Heart right ventricle (tissue), 16 donors: ENCODE data around the gene A1BG. TPM values are rescaled to one million over a fixed set of nuclear protein-coding genes. Genes with fewer than 3 reads are reported as not detected.
A peak's percentile ranks its signal among the peaks of the same experiment; 100 is the strongest.

Source experiments
- ATAC-seq, 8 donors: fragments of 200-7000 bp; cut with Tn5 transposase; one replicate each; pipeline ENCODE4 v1.9.1; 2020; ENCODE audit warnings: mild to moderate bottlenecking in 8 of 8, moderate library complexity in 8 of 8, moderate number of reproducible peaks in 1 of 8
- DNase-seq, 2 donors: peaks; one replicate each; pipeline ENCODE4 v3.0.0-alpha.2; 2020
- H3K27ac ChIP-seq, 10 donors: fragments of 200-600 bp; sonication (generic) in 2 of 10; one replicate each; pipeline versions ENCODE4 v1.5.0 to v1.8.0; 2020 to 2022; ENCODE audit warnings: mild to moderate bottlenecking in 3 of 10
- H3K27me3 ChIP-seq, 7 donors: fragments of 200-600 bp; one replicate each; pipeline ENCODE4 v1.8.0; 2021 to 2022; ENCODE audit warnings: mild to moderate bottlenecking in 2 of 7
- H3K36me3 ChIP-seq, 9 donors: fragments of 200-600 bp; sonication (generic) in 1 of 9; one replicate each; pipeline versions ENCODE4 v1.5.0 to v1.8.0; 2020 to 2022; ENCODE audit warnings: mild to moderate bottlenecking in 2 of 9
- H3K4me1 ChIP-seq, 9 donors: fragments of 200-600 bp; sonication (generic) in 1 of 9; one replicate each; pipeline versions ENCODE4 v1.5.0 to v1.8.0; 2020 to 2022; ENCODE audit warnings: mild to moderate bottlenecking in 4 of 9
- H3K4me3 ChIP-seq, 10 donors: fragments of 200-600 bp; sonication (generic) in 2 of 10; one replicate each; pipeline versions ENCODE4 v1.5.0 to v1.8.0; 2020 to 2022; ENCODE audit warnings: mild to moderate bottlenecking in 7 of 10, moderate library complexity in 2 of 10
- H3K9me3 ChIP-seq, 11 donors: fragments of 200-600 bp in 10 of 11; sonication (generic) in 2 of 11; one replicate each; pipeline versions ENCODE4 v1.5.0 to v1.8.0; 2013 to 2022; ENCODE audit warnings: mild to moderate bottlenecking in 2 of 11, control low read depth in 1 of 11, moderate library complexity in 1 of 11
- WGBS, 2 donors: extraction: QIAGEN DNeasy Blood & Tissue Kit; methylation state at CpG; one replicate each; pipeline ENCODE4 v1.1.7; 2013; ENCODE audit warnings: inconsistent platforms in 1 of 2; 5-methylcytosine and 5-hydroxymethylcytosine counted together
- intact Hi-C, 10 donors: fragments of 100-400 bp; cut with DNase I; formaldehyde crosslinking; loops; one replicate each; pipeline versions ENCODE4 v1.11.1 to v1.14.2; 2022
- polyA plus RNA-seq, 2 donors: library from polyadenylated mRNA; stranded (reverse); fragments of 200-250 nt; gene quantifications; one replicate each; pipeline ENCODE4 v1.2.3, GENCODE V29; 2013
- total RNA-seq, 10 donors: library from RNA; stranded (reverse); fragmentation: NEBNext Ultra II Directional in 3 of 10; extraction: Animal tissue kit (Norgen Biotek cat#: 25700) in 3 of 10; gene quantifications; one replicate each; pipeline versions ENCODE4 v1.2.1 to v1.2.4, GENCODE V29; 2021 to 2023
- TF ChIP-seq, protein P1 (sequence below), 9 donors: fragments of 200-600 bp; sonication (generic) in 2 of 9; IDR thresholded peaks; one replicate each; pipeline versions ENCODE4 v1.5.0 to v1.8.0; 2021 to 2022; ENCODE audit warnings: antibody characterized with exemption in 9 of 9, mild to moderate bottlenecking in 5 of 9, moderate library complexity in 1 of 9
- donor health status: Arrhythmogenic right ventricular cardiomyopathy.
- donor health status: ischemic (EF 13 %, LVEDD 7.1; RV severe dilation, severe dysfunction).
- donor health status: healthy with polysubstance abuse.
- donor health status: DM: no; HTN: yes; CAD: no.
- donor health status: DM: no; HTN: no; CAD: no.
- donor health status: ischemic (EF 25% LVEDD 6.9; RV normal size, moderate dysfunction).
- donor health status: ischemic (EF 25% LVEDD 5.7; RV mildly dilated, moderate dysfunction).
- donor health status: healthy.
- donor health status: DM: yes; HTN: yes; CAD: no.
- donor health status: Ischemic cardiomyopathy.
- donor health status: ischemic (EF 35%, LVEDD 5.7; RV mildly dilated, moderate dysfunction).
- donor health status: nonischemic (EF 11% LVEDD 7.7; RV severe dilation, severe dysfunction).
- donor health status: DM: yes; HTN: yes; CAD: no.
- donor health status: PGD.
- donor health status: ischemic (EF 29% LVEDD 5.4; RV normal size, mild dysfunction).
- donor health status: nonischemic (EF 23%, LVEDD 6.1; RV moderate dilation, normal function).

The A1BG gene
- total and polyA plus RNA-seq, 12 donors, result 0.80 to 9.6 (median 2.6) TPM

- peaks cover 0 to 60% (median 29%) of the 10 kb centered on the region in 9 donors for H3K36me3 ChIP-seq
- H3K4me3 ChIP-seq, result no peak overlapping the region
- WGBS, 2 donors, result 85 to 86% methylated on average over 4 of the region's 4 CpGs
- intact Hi-C loops, result loop anchor here in 2 of 10 donors (10.0 kb wide), 2 partner anchors 73 to 123 kb away; partner anchors contain the start of gene ZNF274 (in 1 of the 2)
- TF ChIP-seq, protein P1, sequence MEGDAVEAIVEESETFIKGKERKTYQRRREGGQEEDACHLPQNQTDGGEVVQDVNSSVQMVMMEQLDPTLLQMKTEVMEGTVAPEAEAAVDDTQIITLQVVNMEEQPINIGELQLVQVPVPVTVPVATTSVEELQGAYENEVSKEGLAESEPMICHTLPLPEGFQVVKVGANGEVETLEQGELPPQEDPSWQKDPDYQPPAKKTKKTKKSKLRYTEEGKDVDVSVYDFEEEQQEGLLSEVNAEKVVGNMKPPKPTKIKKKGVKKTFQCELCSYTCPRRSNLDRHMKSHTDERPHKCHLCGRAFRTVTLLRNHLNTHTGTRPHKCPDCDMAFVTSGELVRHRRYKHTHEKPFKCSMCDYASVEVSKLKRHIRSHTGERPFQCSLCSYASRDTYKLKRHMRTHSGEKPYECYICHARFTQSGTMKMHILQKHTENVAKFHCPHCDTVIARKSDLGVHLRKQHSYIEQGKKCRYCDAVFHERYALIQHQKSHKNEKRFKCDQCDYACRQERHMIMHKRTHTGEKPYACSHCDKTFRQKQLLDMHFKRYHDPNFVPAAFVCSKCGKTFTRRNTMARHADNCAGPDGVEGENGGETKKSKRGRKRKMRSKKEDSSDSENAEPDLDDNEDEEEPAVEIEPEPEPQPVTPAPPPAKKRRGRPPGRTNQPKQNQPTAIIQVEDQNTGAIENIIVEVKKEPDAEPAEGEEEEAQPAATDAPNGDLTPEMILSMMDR (IDR thresholded peaks at IDR 0.05), result no peak
- H3K4me1 ChIP-seq, result peaks cover 3 to 28% (median 20%) of the 10 kb centered on the region in 9 donors
- H3K9me3 ChIP-seq, result peaks cover 0 to 7% (median 0%) of the 10 kb centered on the region in 11 donors
- DNase-seq (no peak), ATAC-seq (no peak)
- H3K27me3 ChIP-seq, result no peaks in the 10 kb centered on the region
- no peak overlapping the region for H3K27ac ChIP-seq
Measured at GRCh38 chr19:58307736-58308135, 45.6 kb downstream of the A1BG start.

DNA sequence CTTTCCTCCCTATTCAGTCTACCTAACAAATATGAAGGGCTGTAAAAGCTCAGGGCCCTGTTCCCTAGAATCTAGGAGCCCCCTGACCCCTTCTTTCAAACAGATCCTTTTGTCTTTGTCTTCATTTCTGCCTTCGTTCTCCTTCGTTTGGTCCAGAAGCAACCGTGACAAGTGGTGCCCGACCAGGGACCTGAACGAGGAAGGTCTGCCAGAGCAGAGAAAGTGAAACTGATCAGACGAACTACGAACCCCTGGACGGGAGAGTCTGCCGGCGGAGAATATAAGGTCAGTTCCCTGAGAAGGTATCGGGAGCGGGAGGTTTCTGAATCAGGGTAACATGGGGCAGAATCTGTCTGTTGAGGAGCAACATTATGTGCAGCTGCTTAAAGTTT is 47.4 kb downstream of the A1BG start:
- Histone ChIP-seq H3K4me1 (peaks cover 3 to 28% (median 20%) of the 10 kb centered on the region in 9 donors), H3K4me3 (peak overlapping the region; percentile 50 to 97 (median 76)), H3K36me3 (peaks cover 0 to 48% (median 15%) of the 10 kb centered on the region in 9 donors), H3K27ac (peak overlapping the region in 9 of 10 donors; percentile 79 to 96 (median 91)), H3K9me3 (peaks cover 0 to 14% (median 0%) of the 10 kb centered on the region in 11 donors), H3K27me3 (no peaks in the 10 kb centered on the region)
- intact Hi-C loops, result loop anchor here in 3 of 10 donors (1.0 to 10.0 kb wide), 5 partner anchors 57 to 123 kb away; partner anchors contain the start of genes ZNF274 (in 2 of the 3), ZNF497 (in 1 of the 3) and ZNF544 (in 1 of the 3)
- WGBS, 2 donors, result 68 to 74% methylated on average over 12 of the region's 12 CpGs
- no peak for DNase-seq
- ATAC-seq, result no peak
- TF ChIP-seq, protein P1 (IDR thresholded peaks at IDR 0.05), result no peak

DNA sequence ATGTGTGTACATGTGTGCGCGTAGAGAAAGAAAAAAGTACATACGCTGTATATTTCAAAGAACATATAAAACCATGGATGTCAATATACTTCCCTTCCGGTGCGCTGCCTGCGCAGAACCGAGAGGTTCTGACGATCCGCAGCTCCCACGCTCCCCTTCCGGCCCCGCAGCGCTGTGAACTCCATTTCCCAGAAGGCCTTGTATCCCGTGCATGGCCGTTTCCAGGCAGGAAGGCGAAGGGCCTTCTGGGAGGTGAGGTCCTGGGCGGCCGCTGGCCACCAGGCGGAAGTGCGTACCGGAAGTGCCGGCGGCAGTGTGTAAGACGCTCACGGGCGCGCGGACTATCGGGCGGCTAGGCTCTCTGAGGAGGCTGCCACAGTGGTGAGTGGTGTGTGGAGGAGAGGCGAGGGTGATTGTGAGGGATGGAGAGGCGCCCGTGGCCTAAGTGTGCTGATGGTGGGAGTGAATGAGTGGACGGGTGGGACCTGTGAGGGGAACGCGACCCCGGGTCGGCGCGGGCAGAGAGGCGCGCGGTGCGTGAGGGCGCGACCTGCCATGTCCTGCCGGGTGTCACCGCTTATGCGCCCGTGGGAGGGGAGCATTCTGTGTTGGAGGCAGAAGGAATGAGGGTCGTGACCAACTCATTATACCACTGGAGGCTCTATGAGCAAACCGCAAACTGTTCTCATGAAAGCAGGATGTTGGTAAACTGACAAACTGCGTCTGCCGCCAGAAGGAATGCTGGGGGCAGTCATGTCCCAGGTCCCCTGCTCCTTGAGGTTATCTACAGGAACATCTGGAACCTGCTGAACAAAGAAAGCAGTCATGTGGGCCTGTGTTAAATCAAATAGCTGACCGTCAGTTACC is 48.0 kb downstream of the A1BG start, which contains the start of gene ERVK3-1:
ERVK3-1 (plus strand) TSS at position 313 of the 867 bp plus-strand sequence. CDS start 6,792 bp downstream, outside the sequence.
- 1% methylated on average over 55 of the region's 55 CpGs for WGBS, 2 donors
- H3K27ac ChIP-seq, result peak within 1 kb of the TSS; percentile 60 to 96 (median 91)
- H3K4me3 ChIP-seq, result peak within 1 kb of the TSS; percentile 50 to 97 (median 76)
- intact Hi-C loops, result loop anchor here in 3 of 10 donors (1.0 to 10.0 kb wide), 5 partner anchors 58 to 122 kb away; partner anchors contain the start of genes ZNF274 (in 2 of the 3), ZNF497 (in 1 of the 3) and ZNF544 (in 1 of the 3)
- peaks cover 3 to 24% (median 18%) of the 10 kb centered on the region in 9 donors for H3K4me1 ChIP-seq
- H3K36me3 ChIP-seq, result peaks cover 0 to 55% (median 22%) of the 10 kb centered on the region in 9 donors
- peaks cover 0 to 15% (median 0%) of the 10 kb centered on the region in 11 donors for H3K9me3 ChIP-seq
- TF ChIP-seq, protein P1 (IDR thresholded peaks at IDR 0.05), result peak in 6 of 9 donors; percentile 12 to 27 (median 17)
- DNase-seq (peak; percentile 94 to 95), ATAC-seq (peak; percentile 99 to 100 (median 100))
- H3K27me3 ChIP-seq, result no peaks in the 10 kb centered on the region

GRCh38 chr19:58304748-58305064 is 48.6 kb downstream of the A1BG start:
- H3K27me3 ChIP-seq, result no peaks in the 10 kb centered on the region
- ATAC-seq, result peak in 6 of 8 donors; percentile 1 to 16 (median 6)
- TF ChIP-seq, protein P1 (IDR thresholded peaks at IDR 0.05), result no peak
- H3K4me3 ChIP-seq, result peak overlapping the region in 9 of 10 donors; percentile 63 to 97 (median 76)
- H3K36me3 ChIP-seq, result peaks cover 0 to 58% (median 24%) of the 10 kb centered on the region in 9 donors
- no peak for DNase-seq
- H3K27ac ChIP-seq, result peak overlapping the region; percentile 42 to 96 (median 91)
- 10 to 28% methylated on average over 7 of the region's 7 CpGs for WGBS, 2 donors
- intact Hi-C loops, result loop anchor here in 4 of 10 donors (1.0 to 10.0 kb wide), 6 partner anchors 58 to 582 kb away; partner anchors contain the start of genes ZNF274 (in 2 of the 4), ZNF497 (in 1 of the 4) and ZNF544 (in 1 of the 4)
- H3K9me3 ChIP-seq, result peaks cover 0 to 13% (median 0%) of the 10 kb centered on the region in 11 donors
- peaks cover 3 to 24% (median 16%) of the 10 kb centered on the region in 9 donors for H3K4me1 ChIP-seq
